Posterior vena cava (tissue), 2 donors: Measurements from ENCODE around the gene ACOXL. TPM values are rescaled to one million over a fixed set of nuclear protein-coding genes. Genes with fewer than 3 reads are reported as not detected.

ENCODE experiments used
- DNase-seq: peaks from one replicate; pipeline ENCODE4 v3.0.0-alpha.2; 2020; ENCODE audit warnings: low spot score
- intact Hi-C, 2 donors: fragments of 100-400 bp; cut with DNase I; formaldehyde crosslinking; loops; one replicate each; pipeline versions ENCODE4 v1.14.1 to v1.14.2; 2022 to 2023
- total RNA-seq, 2 donors: library from RNA; stranded (reverse); fragmentation: NEBNext Ultra II Directional; extraction: Animal tissue kit (Norgen Biotek cat#: 25700); gene quantifications; one replicate each; pipeline ENCODE4 v1.2.1, GENCODE V29; 2021
- donor health status: DM: yes; HTN: yes; CAD: no.
- donor health status: DM: yes; HTN: yes; CAD: no.

The ACOXL gene
- total RNA-seq, 2 donors from 2014 or later = not detected

DNA sequence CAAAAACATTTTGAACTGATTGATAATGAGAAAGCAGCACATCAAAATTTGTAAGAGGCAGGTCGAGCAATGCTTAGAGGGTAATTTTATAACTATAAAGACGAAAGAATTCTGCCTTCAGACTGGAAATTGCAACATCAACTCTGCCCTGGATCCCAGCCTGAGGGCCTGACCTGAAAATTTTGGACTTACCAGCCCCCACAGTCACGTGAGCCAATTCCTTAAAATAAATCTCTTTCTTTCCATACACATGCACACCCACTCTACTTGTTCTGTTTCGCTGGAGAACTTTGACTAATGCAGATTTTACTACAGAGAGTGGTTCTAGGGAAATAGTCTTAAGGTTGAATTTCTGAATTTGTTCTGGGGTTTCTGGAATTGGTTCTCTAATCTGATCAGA lies 14.6 kb upstream of the ACOXL start:
- intact Hi-C loops = no loop called here
- DNase-seq = no peak

DNA sequence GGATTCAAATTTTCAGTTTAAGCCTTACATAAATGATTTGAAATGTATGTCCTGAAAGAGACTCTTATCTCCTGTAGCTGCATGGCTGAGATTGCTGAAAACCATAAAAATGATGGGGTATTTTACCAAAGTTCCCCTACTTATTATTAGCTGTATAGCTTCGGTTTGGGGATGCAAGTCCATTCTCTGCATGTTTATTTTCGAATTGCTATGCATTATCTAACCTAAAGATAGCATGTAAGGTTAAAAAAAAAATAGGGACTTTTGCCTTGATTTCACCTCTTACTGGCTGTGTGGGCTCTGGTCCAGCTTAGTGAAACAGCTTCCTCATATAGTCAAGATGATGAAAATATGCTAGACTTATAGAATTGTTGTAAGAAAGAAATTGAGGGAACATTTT lies 14.0 kb upstream of the ACOXL start:
- no peak for DNase-seq
- intact Hi-C loops = no loop called here

DNA sequence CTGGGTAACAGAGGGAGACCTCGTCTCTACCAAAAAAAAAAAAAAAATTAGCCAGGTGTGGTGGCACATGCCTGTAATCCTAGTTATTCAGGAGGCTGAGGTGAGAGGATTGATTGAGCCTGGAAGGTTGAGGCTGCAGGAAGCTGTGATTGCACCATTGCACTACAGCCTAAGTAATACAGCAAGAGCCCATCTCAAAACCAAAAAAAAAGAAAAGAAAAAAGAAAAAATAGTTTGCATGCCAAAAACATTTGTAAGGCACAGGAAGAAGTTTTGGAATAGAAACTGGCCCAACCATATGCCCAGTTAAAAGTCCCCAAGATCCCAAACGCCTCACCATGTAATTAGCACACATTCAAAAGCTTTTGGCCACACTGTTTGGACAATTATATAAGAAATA lies 13.4 kb upstream of the ACOXL start:
- no peak for DNase-seq
- intact Hi-C loops = no loop called here

DNA sequence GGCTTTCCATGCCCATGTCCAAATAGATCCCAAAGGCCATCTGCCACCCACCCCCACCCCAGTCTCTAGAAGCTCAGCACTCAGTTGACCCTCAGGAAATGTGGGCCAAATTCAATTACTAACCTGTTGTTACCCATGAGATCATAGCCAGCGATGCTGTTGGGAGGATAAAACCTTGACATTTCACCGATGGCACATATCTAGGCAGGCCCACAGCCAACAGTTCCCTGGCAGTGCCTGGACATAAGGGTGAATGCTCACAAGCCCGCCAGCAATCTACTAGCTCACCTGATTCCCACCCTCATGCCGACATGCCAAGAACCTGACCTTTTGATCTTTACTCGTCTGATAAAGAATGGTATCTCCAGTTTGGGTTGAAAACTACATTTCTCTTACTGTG lies 11.8 kb upstream of the ACOXL start:
- intact Hi-C loops = no loop called here
- DNase-seq = no peak

DNA sequence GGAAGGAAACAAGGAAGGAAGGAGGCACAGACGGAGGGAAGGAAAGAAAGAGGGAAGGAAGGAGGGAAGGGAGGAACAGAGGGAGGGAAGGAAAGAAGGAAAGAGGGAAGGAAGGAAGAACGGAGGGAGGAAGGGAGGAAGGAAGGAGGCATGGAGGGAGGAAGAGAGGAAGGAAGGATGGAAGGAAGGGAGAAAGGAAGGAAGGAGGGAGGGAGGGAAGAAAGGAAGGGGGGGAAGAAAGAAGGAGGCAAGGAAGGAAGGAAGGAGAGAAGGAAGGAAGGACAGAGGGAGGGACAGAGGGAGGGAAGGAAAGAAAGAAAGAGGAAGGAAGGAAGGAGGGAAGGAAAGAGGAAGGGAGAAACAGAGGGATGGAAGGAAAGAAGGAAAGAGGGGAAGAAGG lies 7.6 kb upstream of the ACOXL start:
- intact Hi-C loops = no loop called here
- DNase-seq = no peak

DNA sequence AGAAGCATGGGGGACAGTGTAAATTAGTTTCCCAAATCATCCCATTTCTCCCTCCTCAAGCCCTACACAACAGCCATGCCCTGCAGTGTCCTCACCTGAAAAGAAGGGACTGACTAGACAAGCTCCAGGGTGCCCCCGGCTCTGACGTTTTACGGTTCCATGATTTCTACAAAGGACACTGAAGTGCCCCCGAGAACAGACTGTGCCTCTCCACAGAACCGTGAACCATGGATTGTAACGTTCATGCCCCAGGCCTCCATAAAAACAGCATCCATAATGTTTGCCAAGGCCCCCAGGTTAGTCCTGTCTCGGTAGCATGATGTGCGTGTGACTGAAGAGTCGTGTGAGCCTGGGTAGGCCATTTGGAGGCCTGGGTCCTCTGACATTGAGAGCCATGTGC lies 7.0 kb upstream of the ACOXL start:
- intact Hi-C loops = no loop called here

DNA sequence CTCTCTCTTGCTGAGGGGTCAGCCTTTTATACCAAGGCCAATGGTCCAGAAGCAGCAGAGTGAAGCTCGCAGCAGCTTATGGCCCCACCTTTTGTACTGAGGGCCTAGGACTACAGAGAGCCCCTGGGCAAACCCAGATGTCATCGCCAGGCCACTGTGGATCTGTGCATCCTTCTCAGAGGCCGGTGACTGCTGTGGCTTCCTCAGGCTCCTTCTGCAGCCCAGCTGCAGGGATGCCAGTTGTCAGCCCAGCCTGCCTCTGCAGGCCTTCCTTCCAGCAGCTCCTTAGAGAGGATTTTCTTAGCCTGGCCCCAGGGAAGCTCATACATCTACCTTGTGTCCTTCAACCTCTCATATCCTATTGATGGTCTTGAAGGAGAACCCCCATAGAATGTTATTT lies 6.5 kb upstream of the ACOXL start:
- no peak for DNase-seq

More for the DNA sequence above, 7.0 kb upstream of the ACOXL start:
- no peak for DNase-seq

DNA sequence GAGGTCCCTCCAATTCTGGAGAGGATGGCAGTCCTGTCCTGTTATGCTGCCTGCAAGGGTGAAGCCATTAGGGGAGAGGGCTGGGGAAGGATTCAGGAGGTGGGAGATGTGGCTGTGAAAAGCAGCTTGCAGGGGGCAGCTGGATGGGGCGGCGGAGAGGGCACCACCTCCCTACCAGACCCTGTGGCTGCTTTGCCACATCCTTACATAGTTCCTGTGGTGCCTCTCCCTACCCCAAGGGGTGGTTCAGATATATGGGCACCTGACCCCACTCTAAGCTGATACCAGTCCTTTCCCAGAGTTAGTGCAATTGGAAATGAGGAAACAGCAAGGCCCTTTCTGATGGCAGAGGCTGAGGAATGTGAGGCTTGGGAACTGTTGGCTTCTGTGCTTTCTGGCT lies 6.1 kb upstream of the ACOXL start:
- intact Hi-C loops = no loop called here

More for the DNA sequence above, 6.5 kb upstream of the ACOXL start:
- intact Hi-C loops = no loop called here

DNA sequence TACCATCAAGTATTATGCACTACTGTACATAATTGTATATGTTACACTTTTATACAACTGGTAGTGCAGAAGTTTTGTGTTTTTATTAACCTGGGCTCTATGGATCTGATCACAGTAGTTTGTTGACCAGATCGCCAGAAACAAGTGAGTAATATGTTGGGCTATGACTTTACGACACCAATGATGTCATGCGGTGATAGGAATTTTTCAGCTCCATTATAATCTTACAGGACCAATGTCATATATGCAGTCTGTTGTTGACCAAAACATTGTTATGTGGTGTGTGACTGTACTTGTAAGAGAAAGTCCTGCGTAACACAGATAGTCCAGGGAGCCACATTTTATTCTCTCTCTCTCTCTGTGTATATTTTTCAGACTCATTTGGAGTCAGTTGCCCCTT lies 4.5 kb upstream of the ACOXL start:
- no peak for DNase-seq
- intact Hi-C loops = no loop called here

More for the DNA sequence above, 6.1 kb upstream of the ACOXL start:
- no peak for DNase-seq

DNA sequence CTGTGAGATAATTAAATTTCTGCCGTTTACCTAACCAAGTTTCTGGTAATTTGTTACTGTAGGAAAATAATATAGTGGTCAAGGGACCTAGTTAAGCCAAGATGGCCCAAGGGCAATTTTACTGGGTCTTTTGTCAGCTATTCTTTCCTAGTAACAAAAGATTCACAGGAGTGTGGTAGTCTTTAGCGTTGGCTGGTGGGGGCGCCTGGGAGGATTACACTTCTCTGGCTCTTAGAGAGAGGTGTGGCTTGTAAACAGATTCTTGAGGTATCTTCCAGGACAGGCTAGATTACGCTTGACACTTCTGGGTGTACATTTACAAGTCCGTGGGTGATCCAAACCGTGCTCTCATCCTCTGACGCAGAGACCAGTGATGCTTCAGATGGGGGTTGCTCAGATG lies 3.3 kb upstream of the ACOXL start:
- no peak for DNase-seq
- intact Hi-C loops = no loop called here

DNA sequence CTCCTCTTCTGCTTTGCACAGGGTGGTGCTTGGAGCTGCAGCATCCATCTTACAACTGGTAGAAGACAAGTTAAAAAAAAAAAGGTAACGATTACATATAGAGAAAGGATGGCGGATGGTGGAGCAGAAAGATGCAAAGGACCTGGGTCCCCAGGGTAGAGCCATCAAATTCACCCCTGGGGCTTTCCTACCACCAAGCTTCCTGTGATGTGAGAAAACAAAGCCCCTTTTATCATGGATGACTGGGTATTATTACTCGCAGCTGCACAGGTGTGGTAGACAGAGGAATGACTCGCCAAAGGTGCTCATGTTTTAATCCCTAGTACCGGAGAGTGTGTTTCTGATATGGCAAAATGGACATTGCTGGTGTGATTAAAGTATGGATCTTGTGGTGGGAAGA lies 1.3 kb upstream of the ACOXL start:
- no peak for DNase-seq
- intact Hi-C loops = no loop called here

DNA sequence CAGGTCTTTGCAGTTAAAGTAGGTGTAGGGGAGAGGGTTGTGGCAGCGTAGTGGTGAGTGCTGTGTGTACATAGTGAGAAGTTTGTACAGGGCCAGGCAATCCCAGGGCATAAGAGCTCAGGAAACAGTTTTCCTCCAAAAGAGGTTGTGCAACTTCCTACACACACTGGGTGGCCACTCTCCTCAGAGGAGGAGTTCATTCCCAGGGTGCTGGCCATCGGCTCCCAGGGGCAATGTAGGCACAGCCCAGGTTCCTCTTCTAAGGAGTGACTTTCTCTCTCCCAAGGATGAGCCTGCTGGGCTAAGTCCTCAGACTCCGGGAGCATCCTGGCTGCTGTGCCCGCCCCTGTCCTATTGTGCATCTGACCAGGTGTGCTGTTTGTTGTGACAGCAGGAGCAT lies 3.0 kb downstream of the ACOXL start:
- DNase-seq = no peak
- intact Hi-C loops = no loop called here

DNA sequence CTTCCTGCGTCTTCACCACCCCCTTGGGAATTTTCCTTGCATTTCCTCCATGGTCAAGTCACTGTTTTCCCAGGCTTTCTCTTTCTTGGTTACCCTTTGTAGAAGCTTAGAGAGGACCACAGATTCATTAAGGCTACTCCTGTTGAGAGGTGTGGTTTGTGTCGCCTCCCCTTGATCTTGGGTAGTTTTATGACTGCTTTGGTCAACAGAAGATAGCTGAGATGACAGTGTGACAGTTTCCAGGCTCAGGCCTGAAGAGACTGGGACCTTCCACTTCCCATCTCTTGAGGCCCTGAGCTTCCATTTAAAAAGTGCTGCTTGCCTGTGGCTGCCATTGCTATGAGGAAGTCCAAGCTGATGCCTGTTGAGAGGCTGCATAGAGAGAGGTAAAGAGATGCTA lies 5.4 kb downstream of the ACOXL start:
- no peak for DNase-seq
- intact Hi-C loops = no loop called here

DNA sequence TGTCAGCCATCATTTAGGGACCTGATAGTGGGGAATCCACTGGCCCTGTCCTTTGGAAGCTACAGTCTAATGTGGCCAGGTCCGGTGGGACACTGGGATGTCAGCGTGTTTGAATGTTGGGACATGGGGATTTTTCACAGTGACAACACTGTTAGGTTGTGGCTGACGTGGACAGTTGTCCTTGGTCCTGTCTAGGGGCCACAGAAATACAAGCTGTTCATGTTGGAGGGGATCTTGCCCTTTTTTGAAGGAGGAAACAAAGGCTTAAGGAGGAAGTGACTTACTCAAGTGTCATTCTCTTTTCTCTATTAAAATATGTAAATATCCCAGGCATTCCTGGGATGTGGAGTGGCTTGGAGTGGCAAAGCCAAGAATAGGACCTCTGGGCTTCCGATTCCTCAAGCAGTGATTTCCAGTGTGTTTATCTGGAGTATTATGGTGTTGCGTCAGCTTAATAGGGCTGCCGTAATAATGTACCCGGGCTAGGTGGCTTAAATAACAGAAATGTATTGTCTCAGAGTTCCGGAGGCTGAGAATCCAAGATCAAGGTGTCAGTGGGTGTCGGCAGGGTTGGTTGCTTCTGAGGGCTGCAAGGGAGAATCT lies 8.5 kb downstream of the ACOXL start:
- no peak for DNase-seq
- intact Hi-C loops = no loop called here

DNA sequence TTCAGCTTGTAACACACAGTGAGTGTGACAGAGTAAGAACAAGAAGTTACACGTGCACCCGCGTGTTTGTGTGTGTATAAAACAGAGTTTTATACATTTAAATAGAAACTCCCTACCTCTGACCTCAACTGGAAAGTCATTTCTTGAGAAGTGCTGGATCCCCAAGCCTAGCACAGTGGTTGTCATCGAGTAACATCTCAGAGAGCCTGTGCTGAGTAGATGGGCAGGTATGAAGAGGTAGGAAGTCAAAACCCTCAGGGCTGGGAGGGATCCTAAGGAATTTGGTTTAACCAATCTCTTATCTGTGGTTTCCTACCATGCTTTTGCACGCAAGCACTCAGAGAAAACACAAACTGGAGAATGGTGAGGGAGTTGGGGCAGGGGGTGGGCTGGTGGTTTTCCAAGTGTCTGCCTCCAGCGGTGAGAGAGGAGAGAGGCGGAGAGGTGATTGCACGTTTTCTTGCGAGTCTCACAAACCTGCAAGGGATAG lies 9.2 kb downstream of the ACOXL start:
- no peak for DNase-seq
- intact Hi-C loops = no loop called here

DNA sequence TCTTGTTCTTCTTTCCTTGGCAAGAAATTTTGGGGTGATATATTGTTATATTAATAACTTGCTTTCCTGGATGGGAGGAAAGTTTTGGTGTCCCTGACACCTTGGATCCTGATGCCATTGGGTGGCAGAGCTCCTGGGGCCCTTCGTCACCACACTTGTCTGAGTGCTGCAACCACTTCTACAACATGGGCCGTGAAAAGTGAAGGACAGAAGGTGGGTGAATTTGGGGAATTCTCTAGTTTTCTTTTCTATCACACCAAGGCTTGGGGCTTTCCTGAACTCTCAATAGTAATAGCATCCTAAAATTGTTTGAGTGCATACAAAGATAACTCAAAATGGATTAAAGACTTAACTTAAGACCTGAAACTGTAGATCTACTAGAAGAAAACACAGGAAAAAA lies 10.0 kb downstream of the ACOXL start:
- DNase-seq = no peak
- intact Hi-C loops = no loop called here

DNA sequence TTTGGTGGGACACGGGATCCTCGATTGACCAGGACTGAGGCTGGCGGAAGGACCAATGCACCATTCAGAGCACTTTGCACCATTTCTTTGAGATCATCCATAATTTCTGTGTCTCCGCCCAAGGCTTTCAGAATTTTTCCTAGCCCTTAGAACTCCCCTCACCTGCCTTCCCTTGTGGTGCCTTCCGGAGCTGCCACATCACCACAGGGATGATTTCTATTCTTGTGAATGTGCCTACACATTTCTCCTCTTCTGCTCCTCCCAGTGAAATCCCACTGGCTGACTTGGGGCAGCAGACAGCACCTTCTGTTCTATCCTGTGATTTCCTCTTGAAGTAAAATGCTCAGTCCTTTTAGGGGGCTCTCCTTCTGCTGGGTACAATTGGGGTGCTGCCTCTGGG lies 11.2 kb downstream of the ACOXL start:
- intact Hi-C loops = no loop called here
- no peak for DNase-seq

DNA sequence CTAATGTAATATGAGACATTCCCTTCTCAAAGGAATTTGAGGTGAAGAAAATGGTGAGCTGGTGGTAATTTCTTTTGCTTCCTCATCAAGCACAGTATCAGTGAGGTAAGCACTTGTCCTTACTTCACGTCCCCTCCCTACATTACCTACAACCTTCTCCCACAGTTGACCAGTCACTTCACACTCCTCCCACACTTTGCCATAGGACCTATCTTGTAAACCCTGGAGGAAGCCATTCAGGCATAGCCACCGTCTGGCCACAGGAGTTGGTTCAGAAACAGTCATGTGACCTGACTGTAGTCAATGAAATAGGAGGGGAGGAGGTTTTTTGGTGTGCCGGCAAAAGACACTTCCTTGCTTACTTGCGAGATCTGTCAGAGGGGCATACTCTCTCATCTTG lies 12.1 kb downstream of the ACOXL start:
- intact Hi-C loops = no loop called here
- DNase-seq = no peak

DNA sequence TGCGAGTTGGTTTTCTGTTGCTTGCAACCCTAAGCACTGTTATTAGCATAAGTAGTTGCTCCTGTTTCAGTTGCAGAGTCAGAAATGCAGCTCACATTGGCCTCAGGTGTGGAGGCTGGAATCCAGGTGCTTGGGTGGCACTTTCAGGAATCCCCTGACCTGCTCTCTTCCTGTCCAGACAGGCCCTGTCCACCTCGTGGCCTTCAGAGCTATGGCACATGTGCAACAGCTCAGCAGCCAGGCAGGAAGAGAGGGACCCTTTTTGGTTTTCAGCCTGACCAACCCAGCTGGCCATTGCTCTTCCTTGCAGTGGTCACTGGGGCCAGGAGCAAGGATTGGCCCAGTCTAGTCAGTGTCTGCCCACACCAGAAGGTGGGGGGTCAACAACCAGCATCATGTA lies 12.7 kb downstream of the ACOXL start:
- DNase-seq = no peak
- intact Hi-C loops = no loop called here

DNA sequence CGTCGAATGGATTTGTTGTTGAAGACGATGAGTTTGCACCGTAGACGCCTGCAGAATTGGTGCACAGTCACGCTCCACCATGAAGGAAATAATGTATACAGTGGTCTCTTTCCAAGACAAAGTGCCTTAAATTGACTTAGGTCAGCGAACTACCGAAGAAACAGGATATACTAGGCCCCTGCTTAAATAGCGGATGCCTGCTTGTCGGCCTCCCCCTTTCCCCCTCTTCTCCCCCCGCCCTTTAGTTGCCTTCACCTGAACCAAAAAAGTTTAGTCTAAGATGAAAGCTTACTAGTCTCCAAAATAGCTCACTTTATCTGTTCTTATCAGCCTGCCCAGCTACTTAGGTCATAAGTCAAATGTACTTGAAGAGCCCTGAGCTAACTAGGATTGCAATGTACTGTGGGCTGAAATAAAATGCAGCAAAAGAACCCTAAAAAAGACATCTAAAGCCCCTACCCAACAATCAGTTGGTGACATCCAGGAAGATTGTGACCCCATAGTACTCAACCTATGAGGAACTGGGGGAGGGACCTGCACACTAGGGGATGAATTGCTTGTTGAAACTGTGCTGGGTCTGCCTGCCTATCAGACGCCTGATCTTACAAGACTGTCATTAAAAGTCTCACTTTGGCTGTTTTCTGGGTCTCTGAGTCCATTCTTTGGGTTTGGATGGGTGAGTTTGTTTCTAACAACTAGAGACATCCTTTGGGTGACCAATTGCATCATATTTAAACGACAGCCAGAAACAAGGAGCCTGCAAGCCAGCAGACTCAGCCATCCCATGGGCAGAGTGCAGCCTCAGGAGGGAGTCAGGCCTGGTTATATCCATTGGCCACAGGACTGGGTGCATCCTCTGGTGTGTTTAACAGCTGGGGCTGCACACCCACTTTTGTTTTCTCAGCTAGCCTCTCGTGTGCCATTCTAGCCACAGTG lies 14.5 kb downstream of the ACOXL start:
- intact Hi-C loops = no loop called here
- DNase-seq = no peak
